ELR (cell line): Measurements from ENCODE around the gene TIMP1.
A peak's percentile ranks its signal among the peaks of the same experiment; 100 is the strongest.
"Not testable (repeated sequence)": the region's sequence is repeated elsewhere in the genome, so short reads cannot be mapped to it uniquely, and the experiment has no call there.

Experiments
- DNase-seq: peaks from one replicate; pipeline ENCODE4 v3.0.0-alpha.2; 2015; ENCODE audit warnings: low read depth

Gene TIMP1

GRCh38 chrX:47603125-47603524 is 20.9 kb downstream of the TIMP1 start:
- DNase-seq = not testable (repeated sequence)

- DNase-seq = no peak
Measured at GRCh38 chrX:47605024-47605423, 22.8 kb downstream of the TIMP1 start.

- no peak for DNase-seq
Measured at GRCh38 chrX:47607091-47607490, 24.9 kb downstream of the TIMP1 start.

GRCh38 chrX:47608130-47608810 is 26.0 kb downstream of the TIMP1 start:
- DNase-seq = no peak

- DNase-seq = no peak
Measured at GRCh38 chrX:47610511-47610910, 28.3 kb downstream of the TIMP1 start.

- no peak for DNase-seq
Measured at GRCh38 chrX:47611489-47611888, 29.3 kb downstream of the TIMP1 start.

- no peak for DNase-seq
Measured at GRCh38 chrX:47611926-47612325, 29.7 kb downstream of the TIMP1 start.

GRCh38 chrX:47612418-47612817 is 30.2 kb downstream of the TIMP1 start:
- no peak for DNase-seq

- no peak for DNase-seq
Measured at GRCh38 chrX:47613082-47613481, 30.8 kb downstream of the TIMP1 start.

GRCh38 chrX:47614618-47615017 is 32.4 kb downstream of the TIMP1 start:
- no peak for DNase-seq

- no peak for DNase-seq
Measured at GRCh38 chrX:47618923-47619485, 36.8 kb downstream of the TIMP1 start.

- peak; percentile 83 for DNase-seq
Measured at GRCh38 chrX:47619486-47620302, 37.5 kb downstream of the TIMP1 start, which contains the start of gene SYN1. Gene SYN1 (minus strand): TSS chrX:47619857. CDS start chrX:47619728, 129 bp downstream.

GRCh38 chrX:47620303-47620685 is 38.1 kb downstream of the TIMP1 start:
- no peak for DNase-seq

- DNase-seq = no peak
Measured at GRCh38 chrX:47621851-47622250, 39.6 kb downstream of the TIMP1 start.

- DNase-seq = peak; percentile 79
Measured at GRCh38 chrX:47623540-47624027, 41.3 kb downstream of the TIMP1 start.

GRCh38 chrX:47625365-47625764 is 43.1 kb downstream of the TIMP1 start:
- no peak for DNase-seq

GRCh38 chrX:47628982-47629381 is 46.7 kb downstream of the TIMP1 start:
- DNase-seq = no peak

GRCh38 chrX:47629419-47630200 is 47.4 kb downstream of the TIMP1 start, which contains the start of gene CFP:
Gene CFP (minus strand): TSS chrX:47629930. CDS start chrX:47629844, 86 bp downstream.
- DNase-seq = no peak

- DNase-seq = no peak
Measured at GRCh38 chrX:47631676-47632075, 49.4 kb downstream of the TIMP1 start.

GRCh38 chrX:47632666-47633065 is 50.4 kb downstream of the TIMP1 start:
- no peak for DNase-seq

- no peak for DNase-seq
Measured at GRCh38 chrX:47633689-47634590, 51.7 kb downstream of the TIMP1 start.
